IPS DF 19.7 (cell line): ENCODE measurements around the gene TYW3.
A peak's percentile ranks its signal among the peaks of the same experiment; 100 is the strongest.
"Not testable (repeated sequence)": the region's sequence is repeated elsewhere in the genome, so short reads cannot be mapped to it uniquely, and the experiment has no call there.

Source experiments
- DNase-seq: peaks from one replicate; pipeline ENCODE4 v3.0.0-alpha.2; 2013; ENCODE audit warnings: low read depth, low spot score

The TYW3 gene

DNA sequence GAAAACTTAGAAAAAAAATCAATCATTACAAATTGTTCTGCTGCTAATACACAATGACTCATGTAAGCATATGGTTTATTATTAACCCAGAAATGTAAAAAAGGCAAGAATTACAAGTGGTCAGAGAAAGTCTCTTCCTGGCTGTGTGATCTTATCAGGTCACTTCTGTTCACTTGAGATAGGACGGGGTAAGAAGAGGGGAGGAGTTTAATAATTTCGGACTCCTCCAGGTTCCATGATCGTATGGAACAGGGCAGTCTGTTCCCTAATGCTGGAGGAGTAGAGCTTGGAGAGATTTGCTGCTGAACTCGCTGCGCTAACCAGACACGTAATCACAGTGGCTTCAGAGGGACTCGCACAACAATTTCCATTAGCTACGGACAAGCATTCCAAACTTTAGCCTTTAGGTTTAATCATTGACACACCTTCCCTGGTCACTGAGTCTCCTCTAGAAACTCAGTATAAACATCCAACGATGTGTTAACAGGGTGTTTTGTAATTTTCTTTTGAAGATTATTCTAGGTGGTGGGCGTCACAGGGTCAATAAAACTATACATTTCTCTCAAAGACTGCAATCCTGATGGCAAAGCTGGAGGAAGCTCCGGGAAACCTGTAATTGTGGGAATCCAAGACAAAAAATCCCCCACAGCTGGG is 1.4 kb upstream of the TYW3 start:
- no peak for DNase-seq

DNA sequence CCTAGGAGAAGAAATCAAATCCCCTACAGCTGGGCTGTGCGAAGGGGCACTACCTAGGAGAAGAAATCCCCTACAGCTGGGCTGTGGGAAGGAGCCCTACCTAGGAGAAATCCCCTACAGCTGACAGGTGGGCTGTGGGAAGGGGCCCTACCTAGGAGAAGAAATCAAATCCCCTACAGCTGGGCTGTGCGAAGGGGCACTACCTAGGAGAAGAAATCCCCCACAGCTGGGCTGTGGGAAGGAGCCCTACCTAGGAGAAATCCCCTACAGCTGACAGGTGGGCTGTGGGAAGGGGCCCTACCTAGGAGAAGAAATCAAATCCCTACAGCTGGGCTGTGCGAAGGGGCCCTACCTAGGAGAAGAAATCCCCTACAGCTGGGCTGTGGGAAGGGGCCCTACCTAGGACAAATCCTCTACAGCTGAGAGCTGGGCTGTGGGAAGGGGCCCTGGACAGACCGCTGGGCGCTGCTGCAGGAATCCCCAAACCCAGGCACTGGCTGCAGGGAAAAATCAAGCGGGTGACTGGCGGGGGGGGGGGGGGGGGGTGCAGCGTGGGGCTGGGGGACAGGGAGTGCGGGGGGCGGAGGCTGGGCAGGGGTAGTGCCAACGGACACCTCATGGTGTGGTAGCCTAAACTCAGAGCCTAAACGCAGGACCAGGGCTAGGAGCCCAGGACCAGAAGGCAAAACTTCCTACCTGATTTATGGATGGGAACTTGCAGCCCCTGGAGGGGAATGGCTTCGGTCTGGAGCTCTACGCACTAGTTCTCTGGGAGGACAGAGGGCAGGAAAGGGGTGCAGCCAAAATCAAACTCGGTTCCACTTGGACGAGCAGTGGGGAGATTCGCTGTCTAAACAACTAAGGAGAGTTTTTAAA is 643 bp upstream of the TYW3 start:
- DNase-seq = not testable (repeated sequence)

DNA sequence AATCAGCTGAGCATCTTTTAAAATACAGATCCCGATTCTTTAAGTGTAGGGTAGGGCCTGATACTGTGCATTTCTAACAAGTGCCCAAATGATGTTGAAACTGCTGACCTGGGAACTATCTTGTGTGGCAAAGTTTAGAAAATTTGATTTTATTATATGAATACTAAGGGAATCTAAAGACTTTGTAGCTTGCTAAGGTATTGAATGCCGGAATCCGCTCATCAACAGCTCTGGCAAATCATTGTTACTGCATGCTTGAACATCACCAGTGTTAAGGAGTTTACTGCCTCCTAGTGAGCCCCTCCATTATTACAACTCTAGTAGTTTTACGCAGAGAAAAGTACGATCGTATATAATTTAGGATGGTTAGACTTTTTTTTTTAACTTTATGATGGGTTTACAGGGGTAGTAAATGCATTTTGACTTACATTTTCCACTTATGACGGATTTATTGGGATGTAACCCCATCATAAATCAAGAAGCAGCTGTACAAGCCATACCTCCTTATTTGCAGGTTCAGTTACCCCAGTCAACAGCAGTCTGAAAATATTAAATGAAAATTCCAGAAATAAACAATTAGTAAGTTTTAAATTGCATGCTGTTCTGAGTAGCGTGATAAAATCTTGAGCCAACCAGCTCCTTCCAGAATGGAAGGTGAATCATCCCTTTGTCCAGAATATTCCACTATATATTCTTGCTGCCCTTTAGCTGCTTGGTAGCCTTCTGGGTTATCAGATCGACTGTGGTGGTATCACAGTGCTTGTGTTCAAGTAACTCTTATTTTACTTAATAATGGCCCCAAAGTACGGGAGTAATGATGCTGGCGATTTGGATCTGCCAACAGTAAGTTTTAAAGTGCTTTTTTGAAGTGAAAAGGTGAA is 892 bp downstream of the TYW3 start:
- DNase-seq = peak; percentile 42

DNA sequence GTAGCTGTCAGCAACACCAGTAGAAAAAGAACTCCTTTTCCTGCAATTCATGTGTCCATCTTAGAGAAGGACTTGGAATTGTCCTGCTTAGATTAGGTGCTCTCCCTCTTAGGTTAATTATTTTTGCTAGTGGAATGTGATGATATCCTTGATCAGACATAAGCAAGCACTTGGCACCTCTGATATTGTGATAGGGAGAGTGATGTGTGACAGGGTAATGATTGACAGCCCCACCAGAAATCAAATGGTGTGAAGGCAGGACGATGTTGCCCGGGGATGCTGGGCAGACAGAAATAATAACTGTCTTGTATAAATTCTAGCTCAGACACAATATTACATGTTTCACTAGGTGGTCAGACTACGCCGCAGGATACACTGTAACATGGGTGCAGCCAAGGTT is 4.4 kb downstream of the TYW3 start:
- no peak for DNase-seq

DNA sequence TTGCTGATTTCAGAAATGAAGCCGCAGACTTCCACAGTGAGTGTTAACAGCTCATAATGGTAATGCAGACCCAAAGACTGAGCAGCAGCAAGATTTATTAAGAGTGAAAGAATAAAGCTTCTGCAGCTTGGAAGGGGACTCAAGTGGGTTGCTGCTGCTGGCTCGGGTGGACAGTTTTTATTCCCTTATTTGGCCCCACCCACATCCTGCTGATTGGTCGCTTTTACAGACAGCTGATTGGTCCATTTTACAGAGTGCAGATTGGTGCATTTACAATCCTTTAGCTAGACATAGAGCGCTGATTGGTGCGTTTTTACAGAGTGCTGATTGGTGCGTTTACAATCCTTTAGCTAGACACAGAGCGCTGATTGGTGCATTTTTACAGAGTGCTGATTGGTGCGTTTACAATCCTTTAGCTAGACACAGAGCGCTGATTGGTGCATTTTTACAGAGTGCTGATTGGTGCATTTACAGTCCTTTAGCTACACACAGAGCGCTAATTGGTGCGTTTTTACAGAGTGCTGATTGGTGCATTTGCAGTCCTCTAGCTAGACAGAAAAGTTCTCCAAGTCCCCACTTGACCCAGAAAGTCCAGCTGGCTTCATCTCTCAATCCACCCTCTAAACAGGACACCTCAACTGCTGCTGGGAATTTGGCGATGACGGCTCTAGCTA is 7.5 kb downstream of the TYW3 start:
- DNase-seq = not testable (repeated sequence)

DNA sequence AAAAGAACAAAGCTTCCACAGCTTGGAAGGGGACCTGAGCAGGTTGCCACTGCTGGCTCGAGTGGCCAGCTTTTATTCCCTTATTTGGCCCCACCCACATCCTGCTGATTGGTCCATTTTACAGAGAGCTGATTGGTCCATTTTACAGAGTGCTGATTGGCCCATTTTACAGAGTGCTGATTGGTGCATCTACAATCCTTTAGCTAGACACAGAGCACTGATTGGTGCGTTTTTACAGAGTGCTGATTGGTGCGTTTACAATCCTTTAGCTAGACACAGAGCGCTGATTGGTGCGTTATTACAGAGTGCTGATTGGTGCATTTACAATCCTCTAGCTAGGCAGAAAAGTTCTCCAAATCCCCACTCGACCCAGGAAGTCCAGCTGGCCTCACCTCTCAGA is 12.3 kb downstream of the TYW3 start:
- DNase-seq = not testable (repeated sequence)

DNA sequence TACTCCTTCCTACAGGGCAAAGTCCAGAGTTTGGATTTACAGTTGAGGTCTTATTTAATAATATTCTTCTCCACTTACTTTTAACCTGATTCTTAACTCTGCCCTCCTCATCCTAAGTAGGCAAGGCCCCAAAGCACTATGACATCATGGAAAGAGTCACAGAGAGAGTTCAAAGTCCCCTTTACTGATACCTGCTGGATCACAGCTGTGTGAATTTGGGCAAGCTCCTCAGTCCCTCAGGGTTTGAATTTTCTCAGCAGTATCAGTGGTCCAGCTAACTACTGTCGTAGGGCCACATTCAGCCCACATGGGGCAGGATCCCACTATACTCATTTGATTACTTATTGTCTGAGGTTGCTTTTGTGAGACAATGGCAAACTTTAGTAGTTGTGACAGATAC is 16.0 kb downstream of the TYW3 start:
- DNase-seq = no peak

DNA sequence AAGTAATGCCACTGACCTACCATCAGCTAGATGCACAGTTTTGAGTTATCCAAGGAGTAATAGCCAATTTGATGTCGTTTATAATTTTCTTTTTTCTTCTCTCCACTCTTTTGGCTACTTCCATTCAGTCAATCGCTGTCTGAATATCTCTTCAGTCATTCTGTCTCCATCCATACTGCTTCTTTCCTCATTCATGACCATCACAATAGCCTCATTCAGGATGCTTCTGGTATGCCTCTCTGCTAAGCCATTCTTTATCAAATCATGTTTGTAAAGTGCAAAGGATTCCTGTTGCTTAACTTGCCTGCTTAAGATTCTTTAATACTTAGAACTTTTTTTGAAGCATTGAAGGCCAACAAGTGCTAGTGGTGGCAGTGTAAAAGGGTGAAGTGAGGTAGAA is 20.2 kb downstream of the TYW3 start:
- DNase-seq = no peak

DNA sequence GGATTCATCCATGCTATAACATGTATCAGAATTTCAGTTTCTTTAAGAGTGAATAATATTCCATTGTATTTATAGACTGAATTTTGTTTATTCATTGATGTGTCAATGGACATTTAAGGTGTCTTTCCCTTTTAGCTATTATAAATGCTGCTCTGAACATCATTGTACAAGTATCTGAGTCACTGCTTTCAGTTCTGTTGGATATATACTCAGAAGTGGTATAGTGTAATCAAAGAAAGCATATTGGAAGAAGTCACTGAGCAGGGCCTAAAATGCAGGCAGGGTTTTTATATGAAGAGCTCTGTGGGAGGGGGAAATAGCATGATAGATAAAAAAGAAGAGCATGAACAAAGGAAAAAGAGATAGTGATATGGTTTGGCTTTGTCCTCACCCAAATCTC is 22.5 kb downstream of the TYW3 start:
- DNase-seq = no peak

DNA sequence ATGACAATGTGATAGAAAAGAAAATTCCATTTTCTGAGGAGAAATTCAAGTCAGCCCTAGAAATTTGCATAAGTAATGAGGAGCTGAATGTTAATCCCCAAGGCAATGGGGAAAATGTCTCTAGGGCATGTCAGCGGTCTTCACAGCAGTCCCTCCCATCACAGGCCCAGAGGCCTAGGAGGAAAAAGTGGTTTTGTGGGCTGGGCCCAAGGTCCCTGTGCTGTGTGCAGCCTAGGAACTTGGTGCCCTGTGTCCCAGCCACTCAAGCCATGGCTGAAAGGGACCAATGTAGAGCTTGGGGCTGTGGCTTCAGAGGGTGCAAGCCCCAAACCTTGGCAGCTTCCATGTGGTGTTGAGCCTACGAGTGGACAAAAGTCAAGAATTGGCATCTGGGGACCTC is 23.7 kb downstream of the TYW3 start:
- not testable (repeated sequence) for DNase-seq

DNA sequence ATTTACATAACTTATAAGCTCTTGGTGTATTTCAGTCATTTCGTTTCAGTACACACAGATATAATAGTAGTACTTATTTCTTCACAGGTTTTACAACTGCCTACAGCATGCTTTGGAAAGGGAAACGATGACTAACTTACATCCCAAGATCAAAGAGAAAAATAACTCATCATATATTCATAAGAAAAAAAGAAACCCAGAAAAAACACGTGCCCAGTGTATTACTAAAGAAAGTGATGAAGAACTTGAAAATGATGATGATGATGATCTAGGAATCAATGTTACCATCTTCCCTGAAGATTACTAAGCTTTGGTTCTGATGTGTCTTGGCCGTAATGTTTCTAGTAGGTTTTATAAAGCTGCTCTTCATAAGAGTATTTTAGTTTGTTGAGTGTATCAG is 30.9 kb downstream of the TYW3 start:
- no peak for DNase-seq

DNA sequence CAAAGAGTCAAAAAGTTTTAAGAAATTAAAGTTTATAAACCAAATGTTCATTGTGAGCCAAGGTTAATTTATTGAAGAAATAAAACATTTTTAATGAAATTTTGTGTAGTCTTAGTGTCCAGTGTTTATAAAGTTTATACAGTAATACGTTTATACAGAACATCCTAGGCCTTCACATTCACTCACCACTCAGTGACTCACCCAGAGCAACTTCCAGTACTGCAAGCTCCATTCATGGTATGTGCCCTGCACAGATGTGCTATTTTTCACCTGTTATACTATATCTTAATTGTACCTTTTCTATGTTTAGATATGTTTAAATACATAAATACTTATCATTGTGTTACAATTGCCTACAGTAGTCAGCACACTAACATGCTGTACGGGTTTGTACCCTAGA is 33.6 kb downstream of the TYW3 start:
- no peak for DNase-seq

DNA sequence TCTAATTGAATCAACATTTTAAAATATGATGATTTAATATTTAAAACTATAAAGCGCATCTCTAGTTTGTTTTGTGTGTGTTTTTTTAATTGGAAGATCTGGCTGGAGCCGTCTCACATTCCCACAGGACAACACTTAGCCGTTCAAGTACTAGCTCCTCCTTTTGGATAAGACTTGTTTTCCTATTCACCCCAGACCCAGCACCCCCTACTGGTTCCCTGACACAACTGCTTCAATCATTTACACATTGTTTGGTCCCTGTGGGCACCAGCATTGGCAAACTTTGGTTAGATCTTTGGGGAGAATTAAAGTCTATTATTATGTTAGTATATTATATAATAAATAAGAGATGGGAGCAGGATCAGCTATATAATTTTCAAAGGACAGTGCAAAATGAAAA is 34.5 kb downstream of the TYW3 start:
- DNase-seq = no peak

DNA sequence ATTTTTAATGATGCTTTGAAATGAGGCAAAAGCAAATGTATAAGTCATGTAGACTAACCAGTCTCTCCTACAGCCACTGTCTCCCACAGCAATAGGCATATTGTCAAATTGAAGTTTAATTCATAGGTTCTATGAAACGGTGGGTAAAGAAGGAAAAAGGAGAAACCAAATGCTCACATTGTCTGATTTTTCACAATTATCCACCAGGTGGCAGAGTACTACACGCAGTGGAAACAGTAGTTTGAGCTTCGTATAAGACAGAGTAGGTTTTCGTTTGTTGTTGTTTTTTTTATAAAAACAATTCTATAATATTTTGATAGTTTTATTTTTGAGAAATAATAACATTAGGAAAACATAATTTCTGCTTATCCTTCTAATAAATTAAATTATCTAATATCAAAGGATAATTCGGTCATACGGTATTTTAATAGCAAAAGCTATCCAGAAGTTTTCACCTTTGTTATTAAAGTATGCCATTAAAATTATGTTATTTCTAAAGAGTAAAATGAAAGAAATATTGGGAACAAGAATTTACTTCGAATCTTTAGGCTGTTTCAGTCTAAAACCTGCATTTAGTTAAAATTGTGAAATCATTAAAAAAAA is 39.1 kb downstream of the TYW3 start:
- no peak for DNase-seq

DNA sequence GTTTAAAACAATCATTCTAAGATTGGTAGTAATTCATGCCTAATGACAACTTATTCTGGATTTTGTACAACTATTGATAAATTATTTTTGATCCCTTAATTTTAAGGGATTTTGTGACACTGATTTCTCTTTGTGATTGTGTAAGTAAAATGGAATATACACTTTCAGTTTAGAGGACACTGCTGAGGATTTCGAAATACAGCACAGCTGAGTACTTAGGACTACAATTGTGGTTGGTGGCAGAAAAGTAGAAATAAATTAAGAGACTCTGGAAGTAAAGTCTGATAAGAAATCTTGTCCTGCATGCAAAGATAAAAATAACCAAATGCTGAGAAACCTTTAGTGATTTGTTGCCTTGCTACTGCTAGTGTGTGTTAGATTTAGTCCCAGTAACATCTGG is 40.0 kb downstream of the TYW3 start:
- DNase-seq = no peak

DNA sequence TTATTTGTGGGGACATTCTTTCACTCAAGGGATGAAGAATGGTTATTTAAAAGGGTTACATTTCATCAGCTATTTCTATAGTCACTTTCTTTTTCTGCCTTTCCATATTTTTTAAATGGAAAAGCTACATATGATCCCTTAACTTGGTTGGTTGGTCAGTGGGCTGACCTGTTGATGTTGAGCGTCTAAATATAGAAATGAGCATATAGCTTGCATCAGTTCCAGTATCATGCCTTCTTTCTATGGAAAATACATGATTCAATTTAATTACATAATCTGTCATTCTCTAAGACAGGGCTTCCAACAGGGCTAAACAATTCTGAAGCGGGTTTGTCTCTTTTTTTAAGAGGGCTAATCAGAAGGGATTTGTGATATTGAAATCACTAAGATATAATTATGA is 40.6 kb downstream of the TYW3 start:
- DNase-seq = no peak

DNA sequence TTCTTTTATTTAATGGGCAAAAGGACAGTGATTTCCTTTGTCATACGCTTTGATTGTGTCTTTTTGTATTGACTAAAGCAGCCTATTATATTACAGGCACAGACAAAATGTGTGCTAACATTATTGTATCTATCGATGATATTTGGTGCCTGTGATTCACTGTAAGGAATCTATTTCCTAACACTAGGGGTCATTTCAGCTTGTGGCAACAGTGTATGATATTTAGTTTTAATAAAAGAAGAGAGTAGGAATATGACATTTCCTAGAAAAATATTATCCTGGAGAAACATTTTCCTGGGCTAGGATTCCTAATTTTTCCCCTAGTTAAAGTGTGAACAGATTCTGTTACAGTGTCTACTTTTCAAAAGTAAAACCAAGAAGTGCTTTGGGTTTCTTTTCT is 42.8 kb downstream of the TYW3 start:
- no peak for DNase-seq

DNA sequence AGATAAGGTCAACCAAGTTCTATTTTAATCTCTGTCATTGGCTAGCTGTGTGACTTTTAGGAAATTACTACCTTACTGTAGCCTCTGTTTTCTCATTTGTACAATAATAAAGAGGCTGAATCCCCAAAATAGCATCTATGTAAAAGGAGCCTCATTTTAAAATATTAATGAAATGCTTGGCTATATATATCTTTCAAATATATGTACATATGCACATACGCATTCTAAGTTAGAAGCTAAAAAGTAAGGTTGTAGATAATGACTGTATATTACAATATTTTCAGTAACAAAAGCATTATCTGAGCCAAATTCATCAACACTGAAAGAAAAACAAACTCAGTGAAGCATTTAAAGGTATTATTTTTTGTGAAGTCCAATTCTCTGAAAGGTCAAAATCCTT is 44.6 kb downstream of the TYW3 start:
- DNase-seq = no peak

DNA sequence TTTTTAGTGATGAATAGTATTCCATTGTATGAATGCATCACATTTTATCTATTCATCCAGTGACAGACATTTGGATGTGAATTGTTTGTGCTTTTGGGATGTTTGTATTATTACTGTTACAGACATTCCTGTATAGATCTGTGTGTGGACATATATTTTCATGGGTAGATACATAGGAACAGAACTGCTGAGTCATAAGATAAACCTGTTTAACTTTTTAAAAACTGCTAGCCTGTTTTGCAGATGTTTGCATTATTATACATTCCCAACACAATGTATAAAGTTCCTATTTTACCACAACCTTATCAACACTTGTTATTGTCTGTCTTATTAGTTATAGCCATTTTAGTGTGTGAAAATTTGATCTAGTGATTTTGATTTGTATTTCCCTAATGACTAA is 46.8 kb downstream of the TYW3 start:
- no peak for DNase-seq

DNA sequence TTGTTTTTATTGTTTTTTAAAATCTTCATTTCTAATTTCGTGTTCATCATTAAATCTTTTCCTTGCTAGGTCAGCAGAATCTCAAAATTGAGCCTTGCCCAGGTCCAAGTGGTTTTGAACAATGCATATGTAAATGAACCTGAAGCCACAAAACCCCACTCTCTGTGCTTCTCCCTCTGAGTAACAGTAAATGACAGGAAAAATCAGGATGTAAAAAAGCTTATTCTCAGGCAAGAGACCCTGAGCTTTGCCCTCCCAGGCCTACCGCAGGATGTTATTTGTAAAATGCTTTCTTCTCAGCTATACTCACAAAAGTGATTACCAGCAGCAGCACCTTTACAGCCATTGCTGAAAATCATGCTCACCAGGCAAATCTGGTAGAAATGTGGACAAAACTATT is 47.6 kb downstream of the TYW3 start:
- peak; percentile 5 for DNase-seq

DNA sequence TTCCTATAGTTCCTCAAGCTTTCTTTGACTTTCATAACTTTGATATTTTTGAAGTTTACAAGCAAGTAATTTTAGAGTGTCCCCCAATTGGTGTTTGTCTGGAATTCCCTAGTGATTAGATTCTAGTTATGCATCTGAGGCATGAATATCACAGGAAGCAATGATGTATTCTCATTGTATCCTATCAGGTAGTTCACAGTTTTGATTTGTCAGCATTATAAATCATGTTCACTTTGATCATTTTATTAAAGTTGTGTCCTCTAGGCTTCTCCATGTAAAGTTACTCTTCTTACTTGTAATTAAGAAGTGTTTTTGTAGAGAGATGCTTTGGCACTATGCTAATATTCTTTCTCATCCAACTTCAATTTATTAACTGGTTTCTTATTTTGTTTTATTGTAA is 53.0 kb downstream of the TYW3 start:
- DNase-seq = no peak
